ENCODE results near the gene MAGIX.
A peak's percentile ranks its signal among the peaks of the same experiment; 100 is the strongest.

GRCh38 chrX:49199906-49200771, 37.6 kb downstream of the MAGIX start, which contains the start of gene SYP:
- TF ChIP-seq ZFP3 (CRISPR knock-in tag; IDR thresholded peaks at IDR 0.05) (peak; percentile 72), PPARA (CRISPR knock-in tag; IDR thresholded peaks at IDR 0.05; ENCODE audit: borderline replicate concordance) (no peak)
